Nasal cavity respiratory epithelium epithelial cell of viscerocranial mucosa (primary cell): ENCODE data around the gene ERGIC1. TPM values are rescaled to one million over a fixed set of nuclear protein-coding genes. Genes with fewer than 3 reads are reported as not detected.

Experiments used
- total RNA-seq: library from RNA; depleted of rRNA; stranded (reverse); fragments of >200 nt; gene quantifications from 2 replicates; pipeline ENCODE4 v1.2.3, GENCODE V29; 2014

Gene ERGIC1
- total RNA-seq, result 78.9 and 106 TPM in 2 replicates

GRCh38 chr5:172833686-172834414, at the start of gene ERGIC1:
ERGIC1 (plus strand) TSS chr5:172834251; CDS start chr5:172834414, 163 bp downstream.

GRCh38 chr5:172983542-172984243, 149.6 kb downstream of the ERGIC1 start, which contains the start of gene ATP6V0E1:
ATP6V0E1 (plus strand) TSS chr5:172983771; CDS start chr5:172983861, 90 bp downstream.

Other genes starting within 250 kb of the ERGIC1 start
- 4.8 and 44.1 TPM in 2 replicates for gene NEURL1B, start 193.0 kb upstream of the ERGIC1 start, total RNA-seq
- 69.5 and 223 TPM in 2 replicates for gene DUSP1, start 63.1 kb upstream of the ERGIC1 start, total RNA-seq
- gene RPL26L1, start 125.2 kb downstream of the ERGIC1 start, total RNA-seq, result 44.4 and 65.6 TPM in 2 replicates
- gene ATP6V0E1, start 149.5 kb downstream of the ERGIC1 start, total RNA-seq, result 186 and 224 TPM in 2 replicates
- gene CREBRF, start 222.1 kb downstream of the ERGIC1 start, total RNA-seq, result 9.9 and 12.0 TPM in 2 replicates